Cardiac muscle cell (in vitro differentiated cells and primary cell): ENCODE data around the gene CTSV. TPM values are rescaled to one million over a fixed set of nuclear protein-coding genes. Genes with fewer than 3 reads are reported as not detected.
"Not testable (repeated sequence)": the region's sequence is repeated elsewhere in the genome, so short reads cannot be mapped to it uniquely, and the experiment has no call there.

Experiments
- DNase-seq, 2 donors: peaks; one replicate each; pipeline versions ENCODE4 v3.0.0 to v3.0.0-alpha.2; 2010 to 2017; ENCODE audit warnings: low read depth in 1 of 2, low spot score in 1 of 2
- H3K27ac ChIP-seq: fragments of 200-600 bp; sonication (generic); 2 replicates; pipeline ENCODE4 v1.5.1; 2016
- H3K27me3 ChIP-seq: fragments of 200-600 bp; sonication (generic); 2 replicates; pipeline ENCODE4 v1.6.0; 2016; ENCODE audit warnings: control low read depth
- H3K36me3 ChIP-seq: fragments of 200-600 bp; sonication (generic); 2 replicates; pipeline ENCODE4 v1.5.1; 2016; ENCODE audit warnings: control low read depth
- H3K4me1 ChIP-seq: fragments of 200-600 bp; sonication (generic); 2 replicates; pipeline ENCODE4 v1.8.1; 2017; ENCODE audit warnings: low read depth, mild to moderate bottlenecking, mixed run types
- H3K4me3 ChIP-seq: fragments of 200-600 bp; sonication (generic); 2 replicates; pipeline ENCODE4 v1.5.1; 2016; ENCODE audit warnings: mild to moderate bottlenecking
- H3K9me3 ChIP-seq: fragments of 200-600 bp; sonication (generic); 2 replicates; pipeline ENCODE4 v1.5.1; 2017; ENCODE audit warnings: low read depth, mild to moderate bottlenecking, control low read depth
- polyA plus RNA-seq: library from polyadenylated mRNA; unstranded; fragments of >200 nt; fragmentation: Nextera tagmentation; extraction: Ambion mirVana; gene quantifications from 2 replicates; pipeline ENCODE4 v1.2.1, GENCODE V29; 2016
- total RNA-seq: library from RNA; depleted of rRNA; stranded (reverse); fragments of >200 nt; gene quantifications from 2 replicates; pipeline ENCODE4 v1.2.3, GENCODE V29; 2016
- TF ChIP-seq, protein P1 (sequence below): IDR thresholded peaks from 2 replicates; pipeline ENCODE4 v1.5.1; 2012; ENCODE audit warnings: low read depth, mild to moderate bottlenecking, low read length

CTSV gene
- total RNA-seq (29.0 and 33.9 TPM in 2 replicates), polyA plus RNA-seq (60.9 and 65.5 TPM in 2 replicates)

- TF ChIP-seq, protein P1, sequence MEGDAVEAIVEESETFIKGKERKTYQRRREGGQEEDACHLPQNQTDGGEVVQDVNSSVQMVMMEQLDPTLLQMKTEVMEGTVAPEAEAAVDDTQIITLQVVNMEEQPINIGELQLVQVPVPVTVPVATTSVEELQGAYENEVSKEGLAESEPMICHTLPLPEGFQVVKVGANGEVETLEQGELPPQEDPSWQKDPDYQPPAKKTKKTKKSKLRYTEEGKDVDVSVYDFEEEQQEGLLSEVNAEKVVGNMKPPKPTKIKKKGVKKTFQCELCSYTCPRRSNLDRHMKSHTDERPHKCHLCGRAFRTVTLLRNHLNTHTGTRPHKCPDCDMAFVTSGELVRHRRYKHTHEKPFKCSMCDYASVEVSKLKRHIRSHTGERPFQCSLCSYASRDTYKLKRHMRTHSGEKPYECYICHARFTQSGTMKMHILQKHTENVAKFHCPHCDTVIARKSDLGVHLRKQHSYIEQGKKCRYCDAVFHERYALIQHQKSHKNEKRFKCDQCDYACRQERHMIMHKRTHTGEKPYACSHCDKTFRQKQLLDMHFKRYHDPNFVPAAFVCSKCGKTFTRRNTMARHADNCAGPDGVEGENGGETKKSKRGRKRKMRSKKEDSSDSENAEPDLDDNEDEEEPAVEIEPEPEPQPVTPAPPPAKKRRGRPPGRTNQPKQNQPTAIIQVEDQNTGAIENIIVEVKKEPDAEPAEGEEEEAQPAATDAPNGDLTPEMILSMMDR = no peak
- Histone ChIP-seq H3K4me1 (no peaks in the 10 kb centered on the region), H3K4me3 (peak within 1 kb of the TSS; percentile 51), H3K27ac (peak within 1 kb of the TSS; percentile 74), H3K36me3 (peaks cover 10% of the 10 kb centered on the region), H3K27me3 (no peaks in the 10 kb centered on the region), H3K9me3 (no peaks in the 10 kb centered on the region)
- DNase-seq = peak; percentile 90 to 99
These were observed at the start of gene CTSV for GRCh38 chr9:97038611-97039513. Gene CTSV (minus strand): TSS chr9:97039142. CDS start chr9:97038043, 1,099 bp downstream.

- DNase-seq = peak in 1 of 2 donors; percentile 13
- not testable (repeated sequence) for H3K36me3 ChIP-seq, H3K27me3 ChIP-seq, H3K4me3 ChIP-seq, H3K9me3 ChIP-seq
- Histone ChIP-seq H3K4me1 (peaks cover 35% of the 10 kb centered on the region), H3K27ac (peak overlapping the region; percentile 95)
These were observed 48.8 kb upstream of the CTSV start for GRCh38 chr9:97087668-97088215.

GRCh38 chr9:97084562-97084991, 45.6 kb upstream of the CTSV start:
- H3K4me3 ChIP-seq, H3K9me3 ChIP-seq, H3K36me3 ChIP-seq, H3K27ac ChIP-seq, DNase-seq, H3K27me3 ChIP-seq: not testable (repeated sequence)
- H3K4me1 ChIP-seq = peaks cover 30% of the 10 kb centered on the region

DNA sequence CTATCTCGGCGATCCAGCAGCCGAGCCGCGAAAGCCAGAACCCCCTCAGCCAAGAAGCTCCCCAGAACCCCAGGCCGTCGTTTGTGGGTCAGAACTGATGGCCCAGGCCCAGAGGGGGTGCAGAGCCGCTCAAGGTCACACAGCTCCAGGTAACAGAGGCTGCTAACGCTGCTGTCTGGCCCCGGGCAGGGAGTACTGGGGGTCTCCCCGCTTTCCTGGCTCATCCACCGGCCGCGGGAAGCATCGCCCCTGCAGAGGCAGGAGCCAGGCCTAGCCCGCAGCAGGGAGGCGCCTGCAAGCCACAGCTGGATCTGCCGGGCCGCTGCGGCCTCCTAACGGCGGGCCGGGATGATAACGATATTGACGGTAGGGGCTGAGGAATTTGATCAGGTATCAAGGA, 39.4 kb upstream of the CTSV start:
- Histone ChIP-seq H3K9me3 (no peaks in the 10 kb centered on the region), H3K36me3 (no peaks in the 10 kb centered on the region), H3K4me1 (no peaks in the 10 kb centered on the region), H3K27ac (no peak overlapping the region), H3K27me3 (no peaks in the 10 kb centered on the region), H3K4me3 (no peak overlapping the region)
- TF ChIP-seq, protein P1 = no peak
- no peak for DNase-seq

DNA sequence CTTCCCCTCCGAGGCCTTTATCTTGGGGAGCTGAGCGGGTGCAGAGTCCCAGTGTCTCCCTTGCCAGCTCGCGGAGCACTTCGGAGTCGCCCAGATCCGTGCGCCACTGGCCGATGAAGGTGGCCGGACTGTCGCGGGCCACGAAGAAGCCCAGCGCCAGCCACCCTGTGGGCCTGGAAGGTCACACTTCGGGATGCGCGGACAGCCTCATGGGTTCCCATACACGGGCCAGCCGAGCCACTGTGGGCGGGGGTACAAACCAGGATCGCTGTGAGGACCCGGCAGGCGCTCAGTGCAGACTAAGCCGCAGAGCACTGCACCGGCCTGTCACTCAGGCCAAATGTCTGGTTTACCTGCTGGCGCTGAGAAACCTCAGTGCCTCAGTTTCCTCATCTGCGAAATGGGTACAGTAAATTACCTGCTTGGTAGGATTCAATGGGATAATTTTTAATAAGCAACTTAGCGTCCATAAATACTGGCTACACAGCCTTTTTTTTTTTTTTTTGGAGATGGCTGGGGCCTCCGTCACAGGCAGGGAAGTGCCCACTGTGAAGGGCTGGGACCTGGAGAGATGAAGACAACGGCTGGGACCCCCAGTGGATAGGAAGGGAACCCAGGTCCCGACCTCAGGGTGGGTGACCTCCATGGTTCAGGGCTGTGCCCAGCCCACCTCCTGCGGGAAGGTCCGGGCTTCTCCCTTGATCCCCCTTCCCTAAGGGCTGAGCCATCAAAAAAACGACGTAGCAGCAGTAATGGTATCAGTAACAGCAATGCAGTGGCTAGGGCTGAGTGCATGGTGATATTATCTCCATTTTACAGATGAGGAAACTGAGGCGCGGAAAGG, 38.7 kb upstream of the CTSV start:
- Histone ChIP-seq H3K4me3 (no peak overlapping the region), H3K27me3 (no peaks in the 10 kb centered on the region), H3K9me3 (no peaks in the 10 kb centered on the region), H3K4me1 (peaks cover under 1% of the 10 kb centered on the region), H3K36me3 (no peaks in the 10 kb centered on the region), H3K27ac (no peak overlapping the region)
- TF ChIP-seq, protein P1 = no peak
- no peak for DNase-seq

- not testable (repeated sequence) for H3K4me1 ChIP-seq, H3K9me3 ChIP-seq, DNase-seq, H3K27me3 ChIP-seq, H3K4me3 ChIP-seq, H3K36me3 ChIP-seq, H3K27ac ChIP-seq
These were observed 37.9 kb upstream of the CTSV start for GRCh38 chr9:97076731-97077451.
